Panc1 (cell line): ENCODE data around the gene LRP2. TPM values are rescaled to one million over a fixed set of nuclear protein-coding genes. Genes with fewer than 3 reads are reported as not detected.

Experiments
- ATAC-seq: fragments of 200-7000 bp; cut with Tn5 transposase; 2 replicates; pipeline ENCODE4 v1.9.1; 2020; ENCODE audit warnings: mild to moderate bottlenecking, moderate library complexity
- BruUV-seq: library from RNA; stranded (reverse); fragments of 400-500 nt; replicated peaks from 2 replicates; lab custom pipeline; 2021; lab: Mats Ljungman, UMichigan
- CTCF ChIA-PET: fragments of 300-600 bp; sonication (Branson Sonifier 250); formaldehyde crosslinking; loops from one replicate; lab custom pipeline; 2022; ENCODE audit warnings: antibody characterized with exemption; lab: Charles Lee
- POLR2A ChIA-PET: fragments of 300-600 bp; sonication (Branson Sonifier 250); formaldehyde crosslinking; loops from one replicate; lab custom pipeline; 2022; ENCODE audit warnings: antibody characterized with exemption; lab: Charles Lee
- DNase-seq: peaks from one replicate; pipeline ENCODE4 v3.0.0-alpha.2; 2010; ENCODE audit warnings: low read depth, low spot score
- H3K27ac ChIP-seq: 2 replicates; pipeline ENCODE4 v1.5.1; 2011; ENCODE audit warnings: mild to moderate bottlenecking, low read length, inconsistent platforms
- H3K27me3 ChIP-seq: fragments of 200-500 bp; sonication (Bioruptor generic); 2 replicates; pipeline ENCODE4 v1.6.0; 2014; ENCODE audit warnings: low read length, inconsistent platforms; ENCODE audit not compliant: control insufficient read depth, insufficient read depth
- H3K36me3 ChIP-seq: fragments of 200-500 bp; sonication (Bioruptor generic); 2 replicates; pipeline ENCODE4 v1.5.1; 2014; ENCODE audit warnings: inconsistent platforms, mild to moderate bottlenecking, low read length, moderate library complexity; ENCODE audit not compliant: control insufficient read depth, insufficient read depth
- H3K4me1 ChIP-seq: 2 replicates; pipeline ENCODE4 v1.5.1; 2011; ENCODE audit warnings: inconsistent platforms, mild to moderate bottlenecking, low read length, moderate library complexity; ENCODE audit not compliant: control insufficient read depth, insufficient read depth
- H3K4me3 ChIP-seq, 2 experiments: 2 replicates each; pipeline ENCODE4 v1.5.1; 2011 to 2012; ENCODE audit warnings: low read depth in 2 of 2, low read length in 2 of 2, mild to moderate bottlenecking in 2 of 2, inconsistent platforms in 1 of 2, moderate library complexity in 1 of 2
- H3K9me3 ChIP-seq: fragments of 200-500 bp; sonication (Bioruptor generic); 2 replicates; pipeline ENCODE4 v1.5.1; 2014; ENCODE audit warnings: low read depth, mild to moderate bottlenecking, inconsistent platforms, low read length, moderate library complexity; ENCODE audit not compliant: control insufficient read depth, insufficient read depth
- CTCF ChIP-seq: fragments of 450-650 bp; IDR thresholded peaks from 2 replicates; pipeline ENCODE4 v1.5.1; 2017; ENCODE audit warnings: mild to moderate bottlenecking
- POLR2AphosphoS5 ChIP-seq: IDR thresholded peaks from 2 replicates; pipeline ENCODE4 v1.6.1; 2012; ENCODE audit warnings: mild to moderate bottlenecking, low read depth, low read length, moderate library complexity
- SIN3A ChIP-seq: IDR thresholded peaks from 2 replicates; pipeline ENCODE4 v1.6.1; 2012; ENCODE audit warnings: low read depth, mild to moderate bottlenecking, low read length, moderate library complexity, borderline replicate concordance; ENCODE audit not compliant: insufficient read depth
- TCF7L2 ChIP-seq: IDR thresholded peaks from 2 replicates; pipeline ENCODE4 v1.6.1; 2011; ENCODE audit warnings: mild to moderate bottlenecking, low read depth, low read length, inconsistent platforms
- in situ Hi-C: cut with HindIII; loops from 2 replicates; pipeline ENCODE4 v1.10.0; 2016; ENCODE audit warnings: low sequenced_read_pairs, low pct_unique_long_range_greater_than_20kb
- intact Hi-C: fragments of 100-400 bp; cut with micrococcal nuclease; formaldehyde crosslinking; loops from one replicate; pipeline ENCODE4 v1.10.0; 2022; ENCODE audit not compliant: unreplicated experiment
- total RNA-seq: library from RNA; stranded (reverse); gene quantifications from one replicate; pipeline ENCODE4 v1.2.1, GENCODE V29; 2021; ENCODE audit not compliant: unreplicated experiment
- TF ChIP-seq, protein P1 (sequence below), 2 experiments: IDR thresholded peaks; 2 replicates each; pipeline ENCODE4 v1.6.1; 2011 to 2012; ENCODE audit warnings: low read depth in 2 of 2, control low read depth in 1 of 2, low read length in 1 of 2, mild to moderate bottlenecking in 1 of 2, moderate library complexity in 1 of 2; ENCODE audit not compliant: insufficient read depth in 1 of 2

Gene LRP2
- total RNA-seq, 1 experiment from 2014 or later, result 0.10 TPM

- CTCF ChIA-PET, result no interaction called here
- ATAC-seq, result no peak
Measured at GRCh38 chr2:169291517-169291916, 70.8 kb downstream of the LRP2 start.

DNA sequence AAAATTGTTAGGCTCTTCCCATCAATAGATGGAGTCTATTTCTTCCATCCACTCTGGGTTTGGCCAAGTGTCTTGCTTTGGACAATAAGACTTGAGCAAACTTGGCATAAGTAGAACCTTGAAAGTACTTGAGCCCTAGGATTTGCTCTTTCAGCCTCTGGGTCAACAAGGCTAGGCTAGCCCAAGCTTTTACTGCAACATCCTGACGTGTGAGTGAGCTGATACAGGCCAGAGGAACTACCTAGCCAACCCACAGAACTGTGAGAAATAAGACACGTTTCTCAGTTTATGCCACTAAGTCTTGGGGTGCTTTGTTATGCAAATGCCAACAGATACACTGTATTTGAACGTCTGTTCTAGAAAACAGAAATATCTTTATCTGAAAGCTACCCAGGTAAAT, 71.9 kb downstream of the LRP2 start:
- POLR2A ChIA-PET, result interaction anchor here (0.6 kb wide), 1 partner anchor 89 kb away, joined by 3 read pairs; no protein-coding TSS in a partner anchor

More at GRCh38 chr2:169291517-169291916, 70.8 kb downstream of the LRP2 start:
- in situ Hi-C loops, result no loop called here
- POLR2A ChIA-PET, result no interaction called here
- Histone ChIP-seq H3K4me1 (no peaks in the 10 kb centered on the region), H3K36me3 (no peaks in the 10 kb centered on the region), H3K27ac (no peak overlapping the region), H3K27me3 (no peaks in the 10 kb centered on the region), H3K9me3 (no peaks in the 10 kb centered on the region), H3K4me3 (no peak overlapping the region)
- BruUV-seq, result no TSS peak
- intact Hi-C loops, result no loop called here
- DNase-seq, result no peak
- TF ChIP-seq SIN3A (no peak), POLR2AphosphoS5 (no peak)

More for the DNA sequence above, 71.9 kb downstream of the LRP2 start:
- intact Hi-C loops (no loop called here), in situ Hi-C loops (no loop called here)
- BruUV-seq, result no TSS peak
- Histone ChIP-seq H3K36me3 (no peaks in the 10 kb centered on the region), H3K9me3 (no peaks in the 10 kb centered on the region), H3K27me3 (no peaks in the 10 kb centered on the region), H3K27ac (no peak overlapping the region), H3K4me3 (no peak overlapping the region), H3K4me1 (no peaks in the 10 kb centered on the region)
- DNase-seq, result no peak
- no peak for ATAC-seq
- TF ChIP-seq SIN3A (no peak), CTCF (no peak), POLR2AphosphoS5 (no peak), TCF7L2 (no peak)
- TF ChIP-seq, protein P1, sequence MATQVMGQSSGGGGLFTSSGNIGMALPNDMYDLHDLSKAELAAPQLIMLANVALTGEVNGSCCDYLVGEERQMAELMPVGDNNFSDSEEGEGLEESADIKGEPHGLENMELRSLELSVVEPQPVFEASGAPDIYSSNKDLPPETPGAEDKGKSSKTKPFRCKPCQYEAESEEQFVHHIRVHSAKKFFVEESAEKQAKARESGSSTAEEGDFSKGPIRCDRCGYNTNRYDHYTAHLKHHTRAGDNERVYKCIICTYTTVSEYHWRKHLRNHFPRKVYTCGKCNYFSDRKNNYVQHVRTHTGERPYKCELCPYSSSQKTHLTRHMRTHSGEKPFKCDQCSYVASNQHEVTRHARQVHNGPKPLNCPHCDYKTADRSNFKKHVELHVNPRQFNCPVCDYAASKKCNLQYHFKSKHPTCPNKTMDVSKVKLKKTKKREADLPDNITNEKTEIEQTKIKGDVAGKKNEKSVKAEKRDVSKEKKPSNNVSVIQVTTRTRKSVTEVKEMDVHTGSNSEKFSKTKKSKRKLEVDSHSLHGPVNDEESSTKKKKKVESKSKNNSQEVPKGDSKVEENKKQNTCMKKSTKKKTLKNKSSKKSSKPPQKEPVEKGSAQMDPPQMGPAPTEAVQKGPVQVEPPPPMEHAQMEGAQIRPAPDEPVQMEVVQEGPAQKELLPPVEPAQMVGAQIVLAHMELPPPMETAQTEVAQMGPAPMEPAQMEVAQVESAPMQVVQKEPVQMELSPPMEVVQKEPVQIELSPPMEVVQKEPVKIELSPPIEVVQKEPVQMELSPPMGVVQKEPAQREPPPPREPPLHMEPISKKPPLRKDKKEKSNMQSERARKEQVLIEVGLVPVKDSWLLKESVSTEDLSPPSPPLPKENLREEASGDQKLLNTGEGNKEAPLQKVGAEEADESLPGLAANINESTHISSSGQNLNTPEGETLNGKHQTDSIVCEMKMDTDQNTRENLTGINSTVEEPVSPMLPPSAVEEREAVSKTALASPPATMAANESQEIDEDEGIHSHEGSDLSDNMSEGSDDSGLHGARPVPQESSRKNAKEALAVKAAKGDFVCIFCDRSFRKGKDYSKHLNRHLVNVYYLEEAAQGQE (IDR thresholded peaks at IDR 0.05; ENCODE audit: insufficient read depth in 1 of 2, low read depth in 2 of 2, low read length in 1 of 2), result no peak
- CTCF ChIA-PET, result no interaction called here
